ENCODE measurements around the gene AARSD1.
"Not testable (repeated sequence)": the region's sequence is repeated elsewhere in the genome, so short reads cannot be mapped to it uniquely, and the experiment has no call there.

AARSD1 gene

GRCh38 chr17:43003542-43004172 is 39.4 kb upstream of the AARSD1 start:
- H3K36me3 ChIP-seq = peaks cover 57% of the 10 kb centered on the region

GRCh38 chr17:43000894-43001293 is 36.6 kb upstream of the AARSD1 start:
- peaks cover 58% of the 10 kb centered on the region for H3K36me3 ChIP-seq
- H3K4me1 ChIP-seq; H3K9me3 ChIP-seq; H3K4me3 ChIP-seq (ENCODE audit: low read depth, low read length); H3K27me3 ChIP-seq; DNase-seq: not testable (repeated sequence)

More at GRCh38 chr17:43003542-43004172, 39.4 kb upstream of the AARSD1 start:
- no peaks in the 10 kb centered on the region for H3K4me1 ChIP-seq
- no peaks in the 10 kb centered on the region for H3K27me3 ChIP-seq
- no peak for TF ChIP-seq CTCF (IDR thresholded peaks at IDR 0.05; ENCODE audit: low read depth, low read length)
- no peaks in the 10 kb centered on the region for H3K9me3 ChIP-seq
- DNase-seq = no peak
- H3K4me3 ChIP-seq (ENCODE audit: low read depth, low read length) = no peak overlapping the region

- H3K36me3 ChIP-seq = peaks cover 52% of the 10 kb centered on the region
- DNase-seq = no peak
- no peaks in the 10 kb centered on the region for H3K9me3 ChIP-seq
- no peak for TF ChIP-seq CTCF (IDR thresholded peaks at IDR 0.05; ENCODE audit: low read depth, low read length)
- H3K27me3 ChIP-seq = no peaks in the 10 kb centered on the region
- H3K4me1 ChIP-seq = no peaks in the 10 kb centered on the region
- H3K4me3 ChIP-seq (ENCODE audit: low read depth, low read length) = peak overlapping the region; percentile 100
Observed at GRCh38 chr17:42999003-42999525, 34.8 kb upstream of the AARSD1 start.

GRCh38 chr17:42997984-42998938 is 34.0 kb upstream of the AARSD1 start, which contains the start of gene RPL27:
Gene RPL27, plus strand, starts transcription at chr17:42998419. Its CDS starts 332 bp downstream, at chr17:42998751.
- Histone ChIP-seq H3K4me3 (ENCODE audit: low read depth, low read length) (peak within 1 kb of the TSS; percentile 100), H3K27me3 (no peaks in the 10 kb centered on the region), H3K36me3 (peaks cover 50% of the 10 kb centered on the region), H3K9me3 (no peaks in the 10 kb centered on the region), H3K4me1 (no peaks in the 10 kb centered on the region)
- peak; percentile 97 for DNase-seq
- peak; percentile 89 for TF ChIP-seq CTCF (IDR thresholded peaks at IDR 0.05; ENCODE audit: low read depth, low read length)

GRCh38 chr17:42997390-42997983 is 33.2 kb upstream of the AARSD1 start:
- Histone ChIP-seq H3K4me3 (ENCODE audit: low read depth, low read length) (peak overlapping the region; percentile 100), H3K9me3 (no peaks in the 10 kb centered on the region), H3K27me3 (no peaks in the 10 kb centered on the region), H3K36me3 (peaks cover 49% of the 10 kb centered on the region), H3K4me1 (no peaks in the 10 kb centered on the region)
- TF ChIP-seq CTCF (IDR thresholded peaks at IDR 0.05; ENCODE audit: low read depth, low read length) = no peak
- no peak for DNase-seq

- not testable (repeated sequence) for H3K4me1 ChIP-seq; H3K27me3 ChIP-seq; DNase-seq; H3K9me3 ChIP-seq; H3K4me3 ChIP-seq (ENCODE audit: low read depth, low read length)
- H3K36me3 ChIP-seq = peaks cover 51% of the 10 kb centered on the region
Observed at GRCh38 chr17:42993913-42994312, 29.7 kb upstream of the AARSD1 start.

Data from BE2C (cell line).